HepG2 (cell line): ENCODE measurements around the gene DOK1. TPM values are rescaled to one million over a fixed set of nuclear protein-coding genes. Genes with fewer than 3 reads are reported as not detected.
A peak's percentile ranks its signal among the peaks of the same experiment; 100 is the strongest.

ENCODE experiments used
- BCL6 ChIP-seq: IDR thresholded peaks from 2 replicates; pipeline ENCODE4 v1.6.1; 2016; ENCODE audit warnings: missing genetic modification reagents, missing compliant biosample characterization
- EEA1 ChIP-seq: sonication (generic); formaldehyde crosslinking; IDR thresholded peaks from 2 replicates; pipeline ENCODE4 v1.5.1; 2020; ENCODE audit warnings: mild to moderate bottlenecking, missing genetic modification reagents, borderline replicate concordance
- GPN1 ChIP-seq: sonication (generic); formaldehyde crosslinking; IDR thresholded peaks from 2 replicates; pipeline ENCODE4 v1.5.1; 2020; ENCODE audit warnings: missing genetic modification reagents, borderline replicate concordance
- HOXD1 ChIP-seq: sonication (generic); formaldehyde crosslinking; IDR thresholded peaks from 2 replicates; pipeline ENCODE4 v1.5.0; 2020; ENCODE audit warnings: missing genetic modification reagents
- KDM3A ChIP-seq: IDR thresholded peaks from 2 replicates; pipeline ENCODE4 v1.6.1; 2018; ENCODE audit warnings: low read depth, missing compliant biosample characterization
- LCORL ChIP-seq, 2 experiments: fragments of 450-650 bp in 1 of 2; sonication (generic) in 1 of 2; formaldehyde crosslinking in 1 of 2; IDR thresholded peaks; 2 replicates each; pipeline versions ENCODE4 v1.5.0 to v1.6.1; 2017 to 2020; ENCODE audit warnings: antibody characterized with exemption in 1 of 2, missing genetic modification reagents in 1 of 2
- PHF21A ChIP-seq: sonication (generic); formaldehyde crosslinking; IDR thresholded peaks from 2 replicates; pipeline ENCODE4 v1.5.0; 2020; ENCODE audit warnings: mild to moderate bottlenecking, missing genetic modification reagents
- RXRA ChIP-seq: sonication (generic); formaldehyde crosslinking; IDR thresholded peaks from 2 replicates; pipeline ENCODE4 v1.5.1; 2020; ENCODE audit warnings: missing genetic modification reagents
- SALL2 ChIP-seq: sonication (generic); formaldehyde crosslinking; IDR thresholded peaks from 2 replicates; pipeline ENCODE4 v1.8.1; 2023; ENCODE audit warnings: mild to moderate bottlenecking, missing genetic modification reagents, inconsistent platforms
- SIN3B ChIP-seq: fragments of 150-350 bp; IDR thresholded peaks from 2 replicates; pipeline ENCODE4 v1.6.1; 2014; ENCODE audit warnings: low read length
- SMAD3 ChIP-seq: sonication (generic); formaldehyde crosslinking; IDR thresholded peaks from 2 replicates; pipeline ENCODE4 v1.4.0; 2020; ENCODE audit warnings: missing genetic modification reagents
- SOX13 ChIP-seq, 3 experiments: fragments of 450-650 bp in 1 of 3; sonication (generic) in 1 of 3; formaldehyde crosslinking in 1 of 3; IDR thresholded peaks in 2 of 3; conservative IDR thresholded peaks in 1 of 3; 2 replicates each; pipeline versions ENCODE4 v1.5.0 to v1.6.1; 2016 to 2020; ENCODE audit warnings: antibody characterized with exemption in 1 of 3, mild to moderate bottlenecking in 1 of 3, missing compliant biosample characterization in 1 of 3, missing genetic modification reagents in 1 of 3, moderate library complexity in 1 of 3
- SP140L ChIP-seq: sonication (generic); formaldehyde crosslinking; IDR thresholded peaks from 2 replicates; pipeline ENCODE4 v1.4.0; 2020; ENCODE audit warnings: missing genetic modification reagents, borderline replicate concordance
- THAP11 ChIP-seq: IDR thresholded peaks from 2 replicates; pipeline ENCODE4 v1.6.1; 2016; ENCODE audit warnings: missing biosample characterization, missing genetic modification reagents
- ZFP41 ChIP-seq: sonication (generic); formaldehyde crosslinking; IDR thresholded peaks from 2 replicates; pipeline ENCODE4 v1.4.0; 2020; ENCODE audit warnings: mild to moderate bottlenecking, missing genetic modification reagents, borderline replicate concordance
- ZNF12 ChIP-seq: sonication (generic); formaldehyde crosslinking; IDR thresholded peaks from 2 replicates; pipeline ENCODE4 v1.5.0; 2020; ENCODE audit warnings: missing genetic modification reagents
- ZNF24 ChIP-seq: fragments of 450-650 bp; IDR thresholded peaks from 2 replicates; pipeline ENCODE4 v1.6.1; 2017; ENCODE audit warnings: antibody characterized with exemption, mild to moderate bottlenecking
- ZNF333 ChIP-seq: sonication (generic); formaldehyde crosslinking; IDR thresholded peaks from 2 replicates; pipeline ENCODE4 v1.4.0; 2020; ENCODE audit warnings: mild to moderate bottlenecking, missing genetic modification reagents, borderline replicate concordance
- ZNF343 ChIP-seq: sonication (generic); formaldehyde crosslinking; IDR thresholded peaks from 2 replicates; pipeline ENCODE4 v1.4.0; 2020; ENCODE audit warnings: mild to moderate bottlenecking, missing genetic modification reagents
- ZNF354B ChIP-seq: sonication (generic); formaldehyde crosslinking; IDR thresholded peaks from 2 replicates; pipeline ENCODE4 v1.8.0; 2022; ENCODE audit warnings: mild to moderate bottlenecking, missing genetic modification reagents
- ZNF510 ChIP-seq: sonication (generic); formaldehyde crosslinking; IDR thresholded peaks from 2 replicates; pipeline ENCODE4 v1.4.0; 2020; ENCODE audit warnings: low read depth, mild to moderate bottlenecking, missing genetic modification reagents
- ZNF556 ChIP-seq: sonication (generic); formaldehyde crosslinking; IDR thresholded peaks from 2 replicates; pipeline ENCODE4 v1.4.0; 2020; ENCODE audit warnings: mild to moderate bottlenecking, missing genetic modification reagents, borderline replicate concordance
- ZNF567 ChIP-seq: sonication (generic); formaldehyde crosslinking; IDR thresholded peaks from 2 replicates; pipeline ENCODE4 v1.8.1; 2023; ENCODE audit warnings: mild to moderate bottlenecking, missing genetic modification reagents, borderline replicate concordance
- ZNF614 ChIP-seq: IDR thresholded peaks from 2 replicates; pipeline ENCODE4 v1.6.1; 2018; ENCODE audit warnings: missing biosample characterization, missing genetic modification reagents, inconsistent platforms, borderline replicate concordance
- ZNF703 ChIP-seq: sonication (generic); formaldehyde crosslinking; IDR thresholded peaks from 2 replicates; pipeline ENCODE4 v1.5.1; 2020; ENCODE audit warnings: missing genetic modification reagents, mild to moderate bottlenecking, moderate library complexity, borderline replicate concordance
- ZNF75D ChIP-seq: sonication (generic); formaldehyde crosslinking; IDR thresholded peaks from 2 replicates; pipeline ENCODE4 v1.8.1; 2023; ENCODE audit warnings: missing genetic modification reagents, mild to moderate bottlenecking, borderline replicate concordance
- polyA plus RNA-seq, 8 experiments: library from polyadenylated mRNA; depleted of rRNA in 3 of 8; stranded (reverse) in 7 of 8; unstranded in 1 of 8; fragments of >200 nt; fragmentation: Illumina TruSeq in 4 of 8; extraction: Trizol in 4 of 8; gene quantifications; 2 replicates each; pipeline versions ENCODE4 v1.2.1 to v1.2.3, GENCODE V29; 2011 to 2016; ENCODE audit warnings: low read depth in 4 of 8, missing spikeins in 1 of 8, mixed read lengths in 1 of 8; ENCODE audit not compliant: insufficient read depth in 1 of 8
- total RNA-seq, 5 experiments: library from RNA; depleted of rRNA; stranded (reverse); fragments of >200 nt; fragmentation: Illumina TruSeq; extraction: Trizol; gene quantifications; 2 replicates each; pipeline ENCODE4 v1.2.3, GENCODE V29; 2016; ENCODE audit warnings: low read depth in 1 of 5
- TF ChIP-seq, protein P1 (sequence below): sonication (generic); formaldehyde crosslinking; IDR thresholded peaks from 2 replicates; pipeline ENCODE4 v1.4.0; 2020; ENCODE audit warnings: low read depth, mild to moderate bottlenecking, missing genetic modification reagents
- TF ChIP-seq, protein P2 (sequence below): IDR thresholded peaks from 2 replicates; pipeline ENCODE4 v1.6.1; 2016; ENCODE audit warnings: low read depth, borderline replicate concordance
- TF ChIP-seq, protein P3 (sequence below): sonication (generic); formaldehyde crosslinking; IDR thresholded peaks from 2 replicates; pipeline ENCODE4 v1.4.0; 2020; ENCODE audit warnings: missing genetic modification reagents

DOK1 gene
- total and polyA plus RNA-seq, 2 of the 13 experiments (the other 11 are each of a cell fraction or from before 2014, with no cell fraction given): 0.53 to 0.74 TPM

DNA sequence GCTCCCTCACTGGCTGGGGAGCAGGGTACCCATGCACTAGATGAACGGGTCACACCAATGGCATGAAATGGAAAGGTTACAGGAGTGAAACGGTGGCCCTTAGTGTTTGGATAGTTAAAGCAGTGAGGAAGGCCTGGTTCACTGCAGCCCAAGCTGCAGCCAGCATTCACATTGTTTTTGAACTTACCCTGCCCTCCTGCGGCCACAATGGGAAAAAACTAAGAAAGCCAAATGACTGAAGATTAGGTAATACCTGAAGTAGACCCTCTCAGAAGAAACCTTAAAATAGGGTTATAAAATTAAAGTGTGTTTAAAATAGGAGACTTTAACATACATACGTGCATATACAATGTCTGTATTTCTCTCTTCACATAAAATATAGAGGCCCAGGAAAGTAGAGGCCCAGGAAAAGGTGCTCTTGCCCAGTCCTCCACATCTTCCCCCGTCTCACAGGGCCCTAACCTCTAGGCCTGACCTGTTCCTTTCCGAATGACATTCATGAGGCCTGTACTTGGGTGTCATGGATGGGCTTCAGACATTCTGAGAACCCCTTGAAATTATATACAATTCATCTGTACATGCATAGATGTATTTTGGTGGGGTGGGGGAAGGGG, 33.3 kb downstream of the DOK1 start (continued):
- TF ChIP-seq, protein P1, sequence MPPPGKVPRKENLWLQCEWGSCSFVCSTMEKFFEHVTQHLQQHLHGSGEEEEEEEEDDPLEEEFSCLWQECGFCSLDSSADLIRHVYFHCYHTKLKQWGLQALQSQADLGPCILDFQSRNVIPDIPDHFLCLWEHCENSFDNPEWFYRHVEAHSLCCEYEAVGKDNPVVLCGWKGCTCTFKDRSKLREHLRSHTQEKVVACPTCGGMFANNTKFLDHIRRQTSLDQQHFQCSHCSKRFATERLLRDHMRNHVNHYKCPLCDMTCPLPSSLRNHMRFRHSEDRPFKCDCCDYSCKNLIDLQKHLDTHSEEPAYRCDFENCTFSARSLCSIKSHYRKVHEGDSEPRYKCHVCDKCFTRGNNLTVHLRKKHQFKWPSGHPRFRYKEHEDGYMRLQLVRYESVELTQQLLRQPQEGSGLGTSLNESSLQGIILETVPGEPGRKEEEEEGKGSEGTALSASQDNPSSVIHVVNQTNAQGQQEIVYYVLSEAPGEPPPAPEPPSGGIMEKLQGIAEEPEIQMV (CRISPR knock-in tag): no peak
- TF ChIP-seq, protein P2, sequence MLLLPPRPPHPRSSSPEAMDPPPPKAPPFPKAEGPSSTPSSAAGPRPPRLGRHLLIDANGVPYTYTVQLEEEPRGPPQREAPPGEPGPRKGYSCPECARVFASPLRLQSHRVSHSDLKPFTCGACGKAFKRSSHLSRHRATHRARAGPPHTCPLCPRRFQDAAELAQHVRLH (CRISPR knock-in tag): 0 out of 2 replicates have a peak, but pooled peaks have one; percentile 39
- TF ChIP-seq, protein P3, sequence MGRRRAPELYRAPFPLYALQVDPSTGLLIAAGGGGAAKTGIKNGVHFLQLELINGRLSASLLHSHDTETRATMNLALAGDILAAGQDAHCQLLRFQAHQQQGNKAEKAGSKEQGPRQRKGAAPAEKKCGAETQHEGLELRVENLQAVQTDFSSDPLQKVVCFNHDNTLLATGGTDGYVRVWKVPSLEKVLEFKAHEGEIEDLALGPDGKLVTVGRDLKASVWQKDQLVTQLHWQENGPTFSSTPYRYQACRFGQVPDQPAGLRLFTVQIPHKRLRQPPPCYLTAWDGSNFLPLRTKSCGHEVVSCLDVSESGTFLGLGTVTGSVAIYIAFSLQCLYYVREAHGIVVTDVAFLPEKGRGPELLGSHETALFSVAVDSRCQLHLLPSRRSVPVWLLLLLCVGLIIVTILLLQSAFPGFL: no peak
- no peak for TF ChIP-seq ZNF567
- TF ChIP-seq ZNF510 (CRISPR knock-in tag): peak; percentile 79; the same call in 1 of the 2 replicates
- no peak for TF ChIP-seq SMAD3 (CRISPR knock-in tag)
- TF ChIP-seq ZNF703: no peak
- no peak for TF ChIP-seq ZNF75D
- no peak for TF ChIP-seq ZNF333 (CRISPR knock-in tag)
- TF ChIP-seq ZNF614 (CRISPR knock-in tag): no peak
- peak; percentile 63 for TF ChIP-seq THAP11 (CRISPR knock-in tag)
- no peak for TF ChIP-seq ZNF12 (CRISPR knock-in tag)
- no peak for TF ChIP-seq BCL6
- no peak for TF ChIP-seq HOXD1 (CRISPR knock-in tag)
- no peak for TF ChIP-seq PHF21A (CRISPR knock-in tag)
- TF ChIP-seq SOX13 (IDR thresholded peaks at IDR 0.05): no peak
- no peak; a peak in 1 of 4 replicates for TF ChIP-seq SOX13 (CRISPR knock-in tag; conservative IDR thresholded peaks at IDR 0.05 in 1 of 2, IDR thresholded peaks at IDR 0.05 in 1 of 2)
- no peak for TF ChIP-seq ZNF343 (CRISPR knock-in tag)
- no peak; the same call in 1 of the 2 replicates for TF ChIP-seq KDM3A
- no peak for TF ChIP-seq LCORL (IDR thresholded peaks at IDR 0.05)
- no peak for TF ChIP-seq LCORL (CRISPR knock-in tag; IDR thresholded peaks at IDR 0.05)
- 0 out of 2 replicates have a peak, but pooled peaks have one; percentile 44 for TF ChIP-seq ZNF556 (CRISPR knock-in tag)
- TF ChIP-seq ZNF354B (CRISPR knock-in tag): no peak
- no peak for TF ChIP-seq ZFP41 (CRISPR knock-in tag)
- TF ChIP-seq RXRA (CRISPR knock-in tag): no peak
- no peak for TF ChIP-seq SIN3B
- no peak for TF ChIP-seq SP140L
- TF ChIP-seq ZNF24: no peak
- TF ChIP-seq SALL2 (CRISPR knock-in tag): no peak
- TF ChIP-seq GPN1 (CRISPR knock-in tag): no peak
- TF ChIP-seq EEA1: no peak
